ENCODE results near the gene CPT2.

The CPT2 gene

DNA sequence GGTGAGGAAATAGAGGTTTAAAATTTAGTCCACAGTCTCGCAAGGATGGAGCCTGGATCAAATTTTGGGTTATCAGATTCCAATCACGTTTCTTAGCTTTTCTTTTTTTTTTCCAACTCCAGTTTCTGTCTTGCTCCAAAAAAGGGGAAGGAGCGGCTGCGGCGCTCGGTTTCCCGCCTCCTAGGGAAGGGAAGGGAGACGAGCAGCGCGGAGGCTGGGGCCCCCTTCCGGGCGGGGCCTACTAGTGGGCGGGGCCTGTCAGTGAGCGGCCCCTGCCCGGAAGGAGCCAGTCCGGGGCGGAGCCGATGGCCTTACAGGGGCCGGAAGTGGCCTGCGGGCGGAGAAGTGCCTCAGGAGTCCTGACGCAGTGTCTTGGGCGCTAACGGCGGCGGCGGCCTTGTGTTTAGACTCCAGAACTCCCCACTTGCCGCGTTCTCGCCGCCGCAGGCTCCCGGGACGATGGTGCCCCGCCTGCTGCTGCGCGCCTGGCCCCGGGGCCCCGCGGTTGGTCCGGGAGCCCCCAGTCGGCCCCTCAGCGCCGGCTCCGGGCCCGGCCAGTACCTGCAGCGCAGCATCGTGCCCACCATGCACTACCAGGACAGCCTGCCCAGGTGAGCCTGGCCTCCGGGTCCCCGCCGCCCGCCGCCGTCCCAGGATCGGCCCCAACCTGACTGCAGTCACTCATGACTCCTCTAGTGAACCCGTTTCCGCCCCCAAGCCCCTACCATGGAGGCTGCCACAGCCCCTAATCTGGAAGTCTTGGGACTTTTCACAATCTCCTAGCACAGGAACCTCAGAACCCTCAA lies at the start of gene CPT2:
Gene CPT2 (plus strand): TSS at position 340 of the 806 bp plus-strand sequence. CDS start 120 bp downstream, at position 460.
- DNase-seq (ENCODE audit: low read depth in 2 of 2): peak; percentile 76 to 89

DNA sequence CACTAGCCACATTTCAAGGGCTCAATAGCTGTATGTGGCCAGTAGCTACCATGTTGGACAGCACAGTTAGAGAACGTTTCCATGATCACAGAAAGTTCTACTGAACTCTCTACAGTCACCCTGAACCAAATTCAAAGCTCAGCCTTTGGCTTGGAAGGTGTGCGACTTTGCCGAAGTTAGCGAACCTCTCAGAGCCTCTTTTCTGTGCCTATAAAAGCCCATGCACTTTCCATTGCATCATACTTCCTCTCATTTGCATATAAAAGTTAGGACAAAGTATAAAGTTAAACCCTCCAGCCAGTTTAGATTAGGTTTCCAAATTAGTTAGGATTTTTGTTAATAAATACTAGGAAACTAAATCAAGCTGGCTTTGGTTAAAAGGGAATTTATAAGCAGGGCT lies 49.5 kb upstream of the CPT2 start:
- no peak for DNase-seq (ENCODE audit: low read depth in 2 of 2)

GRCh38 chr1:53148123-53148522 lies 48.5 kb upstream of the CPT2 start:
- DNase-seq (ENCODE audit: low read depth in 2 of 2): no peak

GRCh38 chr1:53153752-53154151 lies 42.9 kb upstream of the CPT2 start:
- DNase-seq (ENCODE audit: low read depth in 2 of 2): no peak

GRCh38 chr1:53154859-53155438 lies 41.7 kb upstream of the CPT2 start:
- no peak for DNase-seq (ENCODE audit: low read depth in 2 of 2)

DNA sequence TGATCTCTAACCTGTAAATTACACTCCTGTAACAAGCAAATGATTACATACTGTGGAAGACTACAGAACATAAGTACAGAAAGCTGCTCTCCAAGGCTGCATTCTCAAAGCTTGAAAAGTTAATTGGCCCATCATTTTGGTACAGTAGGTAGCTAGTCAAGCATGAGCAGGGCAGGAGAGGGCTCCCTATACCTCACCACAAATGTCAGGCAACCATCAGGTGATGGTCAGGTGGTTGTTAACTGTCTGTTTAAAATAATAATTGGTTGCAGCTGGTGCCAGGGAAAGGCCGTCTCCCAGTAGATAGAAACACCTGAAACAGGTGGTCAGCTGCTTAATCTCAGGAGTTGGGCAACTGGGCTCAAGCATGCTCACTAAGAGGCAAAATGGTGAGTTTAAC lies 41.1 kb upstream of the CPT2 start:
- no peak for DNase-seq (ENCODE audit: low read depth in 2 of 2)

DNA sequence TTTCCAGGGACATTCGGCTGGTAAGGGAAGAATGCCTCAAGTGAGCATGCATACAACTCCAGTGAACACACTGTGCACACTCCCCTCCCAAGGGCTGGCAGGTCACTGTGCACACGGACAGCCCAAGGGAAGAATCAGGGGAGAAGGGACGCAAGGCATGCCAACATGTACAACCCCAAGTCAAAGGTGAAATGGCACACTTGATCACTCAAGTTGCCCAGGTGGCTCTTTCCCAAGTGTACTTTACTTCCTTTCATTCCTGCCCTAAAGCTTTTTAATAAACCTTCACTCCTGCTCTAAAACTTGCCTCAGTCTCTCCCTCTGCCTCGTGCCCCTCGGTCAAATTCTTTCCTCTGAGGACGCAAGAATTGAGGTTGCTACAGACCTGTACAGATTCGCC lies 40.7 kb upstream of the CPT2 start:
- DNase-seq (ENCODE audit: low read depth in 2 of 2): no peak

GRCh38 chr1:53156783-53157182 lies 39.8 kb upstream of the CPT2 start:
- DNase-seq (ENCODE audit: low read depth in 2 of 2): no peak

- DNase-seq (ENCODE audit: low read depth in 2 of 2): no peak
Measured at GRCh38 chr1:53158900-53159299, 37.7 kb upstream of the CPT2 start.

GRCh38 chr1:53160924-53161378 lies 35.7 kb upstream of the CPT2 start:
- DNase-seq (ENCODE audit: low read depth in 2 of 2): no peak

DNA sequence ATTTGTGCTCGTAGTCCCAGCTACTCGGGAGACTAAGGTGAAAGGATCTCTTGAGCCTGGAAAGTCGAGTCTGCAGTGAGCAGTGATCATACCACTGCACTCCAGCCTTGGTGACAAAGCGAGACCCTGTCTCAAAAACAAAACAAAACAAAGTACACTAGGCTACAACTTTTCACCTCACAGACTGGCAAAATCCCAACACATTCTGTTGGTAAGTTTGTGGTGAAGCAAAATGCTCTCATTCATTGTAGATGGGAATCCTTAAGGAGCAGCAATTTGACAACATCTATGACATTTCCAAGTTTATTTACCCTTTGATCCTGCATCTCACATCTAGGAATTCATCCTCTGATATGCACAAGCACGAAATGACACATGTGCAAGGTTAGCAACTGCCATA lies 34.0 kb upstream of the CPT2 start:
- no peak for DNase-seq (ENCODE audit: low read depth in 2 of 2)

DNA sequence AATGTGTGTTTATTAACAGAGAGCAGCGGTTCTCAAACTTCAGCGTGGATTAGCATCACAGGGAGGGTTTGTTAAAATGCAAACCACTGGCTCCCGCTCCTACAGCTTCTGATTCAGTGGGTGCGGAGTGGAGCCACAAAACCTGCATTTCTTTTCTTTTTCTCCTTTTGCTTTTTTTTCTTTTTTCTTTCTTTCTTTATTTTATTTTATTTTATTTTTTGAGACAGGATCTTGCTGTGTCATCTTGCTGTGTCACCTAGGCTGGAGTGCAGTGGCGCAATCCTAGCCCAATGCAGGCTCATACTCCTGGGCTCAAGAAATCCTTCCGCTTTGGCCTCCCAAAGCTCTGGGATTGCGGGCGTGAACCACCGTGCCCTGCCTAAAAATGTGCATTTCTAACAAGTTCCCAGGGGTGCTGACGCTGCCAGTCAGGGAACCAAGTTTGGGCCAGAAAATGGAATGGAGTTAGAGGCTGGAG lies 33.3 kb upstream of the CPT2 start:
- DNase-seq (ENCODE audit: low read depth in 2 of 2): no peak

- no peak for DNase-seq (ENCODE audit: low read depth in 2 of 2)
Measured at GRCh38 chr1:53165408-53165961, 31.1 kb upstream of the CPT2 start.

- DNase-seq (ENCODE audit: low read depth in 2 of 2): no peak
Measured at GRCh38 chr1:53166366-53166765, 30.3 kb upstream of the CPT2 start.

GRCh38 chr1:53166912-53167311 lies 29.7 kb upstream of the CPT2 start:
- DNase-seq (ENCODE audit: low read depth in 2 of 2): no peak

DNA sequence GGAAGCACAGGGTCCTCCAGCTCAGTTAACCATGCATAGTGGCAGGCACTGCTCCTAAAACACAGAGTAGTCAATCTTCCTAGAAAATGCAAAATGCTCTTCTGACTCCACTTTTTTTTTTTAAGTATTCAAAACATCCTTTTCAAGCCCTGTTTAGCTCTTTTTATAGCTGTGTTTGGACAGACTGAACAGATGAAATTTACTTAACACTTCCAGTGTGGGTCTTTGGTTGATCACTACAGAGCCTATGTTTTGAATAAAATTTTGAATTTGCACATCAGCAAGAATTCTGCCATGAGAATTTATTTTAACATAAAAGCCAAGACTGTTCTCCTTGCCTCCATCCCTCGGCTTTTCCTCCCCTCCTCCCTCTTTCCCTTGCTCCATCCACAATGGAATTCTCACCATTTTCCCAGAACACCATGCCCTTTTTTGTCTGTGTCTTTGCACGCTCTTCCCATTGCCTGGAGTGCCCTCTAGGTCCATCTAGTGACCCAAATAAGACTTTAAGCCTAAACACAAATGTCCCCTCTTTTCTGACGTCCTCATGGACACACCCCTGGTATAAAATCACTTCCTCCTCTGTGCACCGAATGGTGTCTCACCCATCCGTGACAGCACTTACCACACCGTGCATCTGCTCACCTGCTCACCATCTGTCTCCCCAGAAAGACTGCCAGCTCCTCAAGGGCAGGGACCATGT lies 24.0 kb upstream of the CPT2 start:
- no peak for DNase-seq (ENCODE audit: low read depth in 2 of 2)

DNA sequence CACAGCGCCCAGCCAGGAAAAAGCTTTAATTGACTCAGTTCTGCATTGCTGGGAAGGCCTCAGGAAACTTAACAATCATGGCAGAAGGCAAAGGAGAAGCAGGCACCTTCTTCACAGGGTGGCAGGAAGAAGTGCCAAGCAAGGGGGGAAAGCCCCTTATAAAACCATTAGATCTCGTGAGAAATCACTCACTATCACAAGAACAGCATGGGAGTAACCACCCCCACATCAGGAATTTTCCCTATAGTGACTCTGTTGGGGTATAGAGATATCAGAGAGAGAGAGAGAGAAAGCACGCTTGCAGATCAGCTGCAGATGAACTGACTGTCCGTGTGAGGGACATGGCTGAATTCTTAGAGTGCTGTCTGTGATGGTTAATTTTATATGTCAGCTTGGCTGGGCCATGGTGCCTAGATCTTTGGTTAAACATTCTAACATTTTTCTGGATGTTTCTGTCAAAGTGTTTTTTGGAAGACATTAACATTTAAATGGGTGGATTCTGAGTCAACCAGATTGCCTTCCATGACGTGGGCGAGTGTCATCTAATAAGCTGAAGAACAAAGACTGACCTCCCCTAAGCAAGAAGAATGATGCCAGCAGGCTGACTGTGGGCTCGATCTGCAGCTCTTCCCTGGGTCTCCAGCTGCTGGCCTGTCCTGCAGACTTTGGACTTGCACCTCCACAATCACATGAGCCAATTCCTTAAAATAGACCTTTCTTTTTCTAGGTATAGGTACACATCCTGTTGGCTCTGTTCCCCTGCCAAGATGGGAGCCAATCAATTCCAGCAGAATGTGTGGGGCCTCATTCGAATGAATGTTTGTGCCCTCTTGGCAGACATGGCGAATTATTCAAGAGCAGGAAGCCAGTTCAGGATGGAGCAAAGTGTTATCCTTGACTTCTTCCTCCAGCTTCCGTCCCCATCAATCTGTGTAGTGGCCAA lies 21.4 kb upstream of the CPT2 start:
- DNase-seq (ENCODE audit: low read depth in 2 of 2): no peak

GRCh38 chr1:53176452-53177208 lies 20.0 kb upstream of the CPT2 start:
- no peak for DNase-seq (ENCODE audit: low read depth in 2 of 2)

DNA sequence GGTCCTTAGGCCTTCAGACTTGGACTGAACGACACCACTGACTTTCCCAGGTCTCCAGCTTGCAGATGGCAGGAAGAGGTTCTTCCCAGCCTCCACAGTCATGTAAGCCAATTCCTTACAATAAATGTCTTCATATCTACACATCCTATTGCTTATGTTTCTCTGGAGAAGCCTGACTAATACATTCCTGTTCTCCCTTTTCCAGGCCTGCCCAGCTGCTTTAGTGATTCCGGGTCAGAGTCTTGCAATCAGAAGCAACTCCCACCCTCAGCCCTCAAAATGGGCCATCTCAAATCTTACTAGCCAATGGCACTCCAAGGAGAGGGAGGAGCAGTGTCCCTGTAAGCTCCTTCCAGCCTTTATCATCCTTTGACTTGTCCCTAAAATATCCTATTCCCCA lies 16.4 kb upstream of the CPT2 start:
- DNase-seq (ENCODE audit: low read depth in 2 of 2): no peak

DNA sequence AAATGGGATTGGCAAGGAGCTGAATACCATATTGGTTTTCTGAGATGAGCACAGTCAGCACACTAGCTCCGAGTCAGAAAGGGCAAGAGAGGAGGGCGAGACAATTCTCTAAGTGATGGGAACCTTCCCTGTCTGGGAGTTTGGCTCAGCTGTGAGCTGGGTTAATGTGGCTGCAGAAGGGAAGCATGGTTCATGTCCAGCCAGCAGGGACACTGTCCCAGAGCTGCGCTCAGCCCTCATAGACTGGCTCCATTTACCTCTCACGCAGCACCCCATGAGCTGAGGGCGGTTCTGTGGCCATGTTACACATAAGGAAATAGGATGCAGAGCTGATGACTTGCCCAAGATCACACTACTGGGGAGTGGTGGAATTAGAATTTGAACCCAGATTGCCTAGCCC lies 15.7 kb upstream of the CPT2 start:
- no peak for DNase-seq (ENCODE audit: low read depth in 2 of 2)

Measured in stimulated activated CD4-positive, alpha-beta T cell treated with anti-CD3 and anti-CD28 coated beads, Interleukin-1b, Interleukin-23, amount 100 ng/mL, for 4 hours (primary cell).